Endothelial cell of umbilical vein (primary cell): ENCODE results near the gene SPEM1. TPM values are rescaled to one million over a fixed set of nuclear protein-coding genes. Genes with fewer than 3 reads are reported as not detected.
A peak's percentile ranks its signal among the peaks of the same experiment; 100 is the strongest.

Experiments used
- BruUV-seq: library from RNA; stranded (reverse); fragments of 400-500 nt; replicated peaks from 2 replicates; lab custom pipeline; 2021; lab: Mats Ljungman, UMichigan
- CTCF ChIA-PET: fragments of 300-600, 350-600 bp; sonication (Branson Sonifier 250); formaldehyde crosslinking; loops from one replicate; lab custom pipeline; 2021; ENCODE audit warnings: antibody characterized with exemption, inconsistent platforms; lab: Charles Lee
- POLR2A ChIA-PET: fragments of 300-600, 350-600 bp; sonication (Branson Sonifier 250); formaldehyde crosslinking; loops from one replicate; lab custom pipeline; 2021; ENCODE audit warnings: antibody characterized with exemption, inconsistent platforms; lab: Charles Lee
- DNase-seq: peaks from one replicate; pipeline ENCODE4 v3.0.0-alpha.2; 2011; ENCODE audit warnings: low read depth, low spot score
- FAIRE-seq: peaks from 2 replicates; lab custom pipeline; 2011; peaks lifted over from hg19 to GRCh38; lab: Jason Lieb, UNC
- H2AFZ ChIP-seq: 2 replicates; pipeline ENCODE4 v1.6.0; 2012; ENCODE audit warnings: low read depth, low read length, control low read depth, inconsistent platforms
- H3K27ac ChIP-seq: 2 replicates; pipeline ENCODE4 v1.5.1; 2011; ENCODE audit warnings: low read depth, mild to moderate bottlenecking, control low read depth, low read length, moderate library complexity; ENCODE audit not compliant: insufficient read depth
- H3K27me3 ChIP-seq, 2 experiments: 2 replicates each; pipeline versions ENCODE4 v1.6.0 to v1.6.1; 2011; ENCODE audit warnings: low read length in 2 of 2, mixed read lengths in 1 of 2; ENCODE audit not compliant: control insufficient read depth in 2 of 2, insufficient read depth in 2 of 2
- H3K36me3 ChIP-seq, 2 experiments: 2 replicates in 1 of 2; 3 replicates in 1 of 2; pipeline ENCODE4 v1.5.1; 2011; ENCODE audit warnings: low read length in 2 of 2, mild to moderate bottlenecking in 1 of 2, moderate library complexity in 1 of 2; ENCODE audit not compliant: control insufficient read depth in 2 of 2, insufficient read depth in 2 of 2; ENCODE audit errors: extremely low read depth in 1 of 2
- H3K4me1 ChIP-seq: 3 replicates; pipeline ENCODE4 v1.5.1; 2011; ENCODE audit warnings: mild to moderate bottlenecking, low read length; ENCODE audit not compliant: control insufficient read depth, insufficient read depth; ENCODE audit errors: extremely low read depth
- H3K4me2 ChIP-seq: 2 replicates; pipeline ENCODE4 v1.6.1; 2011; ENCODE audit warnings: low read length, control low read depth, mixed read lengths; ENCODE audit not compliant: insufficient read depth
- H3K4me3 ChIP-seq, 3 experiments: fragments of 200-600 bp in 1 of 3; sonication (generic), shearing (Covaris generic) in 1 of 3; replicated peaks in 1 of 3; 2 replicates each; pipeline ENCODE4 v1.5.1; 2011 to 2016; ENCODE audit warnings: control low read depth in 3 of 3, low read length in 3 of 3, mild to moderate bottlenecking in 2 of 3, inconsistent platforms in 1 of 3, low read depth in 1 of 3, moderate library complexity in 1 of 3; ENCODE audit not compliant: insufficient read depth in 1 of 3
- H3K79me2 ChIP-seq: 2 replicates; pipeline ENCODE4 v1.6.0; 2012; ENCODE audit warnings: low read length, inconsistent platforms; ENCODE audit not compliant: control insufficient read depth, insufficient read depth
- H3K9ac ChIP-seq: replicated peaks from 2 replicates; pipeline ENCODE3; 2011; ENCODE audit warnings: low read length, control low read depth; ENCODE audit not compliant: insufficient read depth; ENCODE audit errors: extremely low read depth
- H3K9me1 ChIP-seq: replicated peaks from 3 replicates; pipeline ENCODE4 v1.6.0; 2011; ENCODE audit warnings: mild to moderate bottlenecking, low read length; ENCODE audit not compliant: control insufficient read depth, insufficient read depth; ENCODE audit errors: extremely low read depth
- H3K9me3 ChIP-seq: replicated peaks from 2 replicates; pipeline ENCODE4 v1.5.1; 2012; ENCODE audit warnings: low read length, inconsistent platforms; ENCODE audit not compliant: control insufficient read depth, insufficient read depth
- H4K20me1 ChIP-seq: replicated peaks from 2 replicates; pipeline ENCODE3; 2011; ENCODE audit warnings: mild to moderate bottlenecking, low read length; ENCODE audit not compliant: control insufficient read depth, insufficient read depth; ENCODE audit errors: extremely low read depth
- CTCF ChIP-seq, 2 donors: IDR thresholded peaks; 1 replicate in 1 of 2; 2 replicates in 1 of 2; pipeline ENCODE4 v1.5.1; 2011; ENCODE audit warnings: low read length in 2 of 2, mild to moderate bottlenecking in 2 of 2, moderate library complexity in 2 of 2, control low read depth in 1 of 2, inconsistent platforms in 1 of 2, low read depth in 1 of 2; ENCODE audit not compliant: insufficient read depth in 1 of 2; ENCODE audit errors: extremely low read depth in 1 of 2
- EZH2 ChIP-seq: IDR thresholded peaks from 2 replicates; pipeline ENCODE4 v1.6.1; 2012; ENCODE audit warnings: borderline replicate concordance, low read depth, mild to moderate bottlenecking, moderate library complexity, low read length, inconsistent platforms; ENCODE audit not compliant: severe bottlenecking
- FOS ChIP-seq: IDR thresholded peaks from 2 replicates; pipeline ENCODE4 v1.6.1; 2011; ENCODE audit warnings: mild to moderate bottlenecking, low read length, moderate library complexity, borderline replicate concordance; ENCODE audit not compliant: insufficient read depth
- GATA2 ChIP-seq: IDR thresholded peaks from 2 replicates; pipeline ENCODE4 v1.7.0; 2011; ENCODE audit warnings: low read depth, mild to moderate bottlenecking, moderate library complexity, mixed read lengths, low read length; ENCODE audit not compliant: insufficient read length, insufficient read depth
- JUN ChIP-seq: IDR thresholded peaks from 2 replicates; pipeline ENCODE4 v1.6.1; 2011; ENCODE audit warnings: borderline replicate concordance, low read depth; ENCODE audit not compliant: insufficient read length, insufficient read depth
- MYC ChIP-seq: IDR thresholded peaks from one replicate; pipeline ENCODE4 v1.6.1; 2011; ENCODE audit warnings: mild to moderate bottlenecking, low read depth, low read length
- POLR2A ChIP-seq: IDR thresholded peaks from 2 replicates; pipeline ENCODE4 v1.6.1; 2012; ENCODE audit warnings: low read depth, mild to moderate bottlenecking, control low read depth, low read length
- POLR2AphosphoS5 ChIP-seq: IDR thresholded peaks from 2 replicates; pipeline ENCODE4 v1.6.1; 2012; ENCODE audit warnings: low read depth, mild to moderate bottlenecking, control low read depth, low read length, moderate library complexity; ENCODE audit not compliant: insufficient read depth
- dilution Hi-C: fragments of 300-500 bp; cut with MboI; formaldehyde crosslinking; loops from one replicate; pipeline ENCODE4 v1.15.0; 2019; ENCODE audit warnings: low sequenced_read_pairs; ENCODE audit not compliant: extremely low pct_ligation_motif_present
- intact Hi-C: fragments of 100-400 bp; cut with micrococcal nuclease; formaldehyde crosslinking; loops from one replicate; pipeline ENCODE4 v1.10.0; 2022
- polyA plus RNA-seq, 4 experiments: library from polyadenylated mRNA; depleted of rRNA in 3 of 4; stranded (reverse) in 3 of 4; unstranded in 1 of 4; fragments of >200 nt; gene quantifications; 2 replicates each; pipeline versions ENCODE4 v1.2.1 to v1.2.3, GENCODE V29; 2011 to 2012; ENCODE audit warnings: missing spikeins in 1 of 4
- total RNA-seq: library from RNA; stranded (reverse); gene quantifications from 2 replicates; pipeline ENCODE4 v1.2.3, GENCODE V29; 2021
- TF ChIP-seq, protein P1 (sequence below): IDR thresholded peaks from 2 replicates; pipeline ENCODE4 v1.6.1; 2011; ENCODE audit not compliant: insufficient read depth, insufficient read length

SPEM1 gene
- total and polyA plus RNA-seq, 2 donors (not counting 3 experiments of a cell fraction or from before 2014, with no cell fraction given) = not detected

DNA sequence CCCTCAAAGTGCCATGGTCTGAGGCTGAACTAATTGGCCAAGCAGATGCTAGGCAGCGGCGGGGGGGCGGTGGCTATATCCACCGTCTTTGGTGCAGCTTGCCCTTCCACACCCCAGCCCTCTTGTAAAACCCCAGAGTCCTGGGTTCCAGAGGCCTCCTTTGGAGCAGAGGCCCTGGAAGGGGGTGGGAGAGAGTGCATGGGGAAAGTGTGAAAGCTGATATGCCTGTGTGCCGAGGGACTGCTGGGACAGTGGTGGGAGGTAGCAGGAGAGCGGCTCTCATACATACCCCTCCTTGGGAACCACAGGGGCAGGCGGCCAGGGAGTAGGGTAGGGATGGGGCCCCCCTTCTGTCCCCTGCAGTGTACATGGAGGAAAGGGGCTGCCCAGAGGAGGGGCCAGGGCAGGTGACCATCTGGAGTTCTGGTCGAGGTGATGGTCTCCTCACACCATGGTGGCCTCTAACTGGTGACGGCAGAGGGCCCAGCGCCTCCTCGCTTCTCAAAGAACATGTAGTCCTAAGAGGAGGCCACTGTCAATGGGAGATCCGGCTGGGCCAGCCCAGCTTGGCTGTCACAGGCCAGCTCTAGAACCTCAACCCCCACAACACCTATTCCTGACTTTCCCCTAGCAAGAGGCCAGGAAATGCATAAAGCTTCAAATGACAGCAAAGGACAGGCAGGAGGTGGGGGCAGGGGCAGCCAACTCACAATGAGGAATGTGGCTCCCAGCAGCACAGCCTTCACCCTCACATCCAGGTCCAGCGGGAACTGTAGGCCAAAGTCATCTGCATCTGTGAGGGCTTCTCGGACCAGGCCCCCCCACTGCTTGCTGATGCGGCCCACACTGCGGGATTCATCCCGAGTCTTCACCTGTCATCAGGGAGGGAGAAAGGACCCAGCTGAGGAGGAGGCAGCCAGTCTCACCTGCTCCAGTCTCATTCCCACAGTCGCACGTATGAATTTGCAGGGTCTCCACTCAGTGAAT, 29.9 kb upstream of the SPEM1 start:
- TF ChIP-seq POLR2AphosphoS5 (no peak), EZH2 (no peak), GATA2 (no peak), POLR2A (no peak), FOS (no peak), MYC (no peak), JUN (no peak), CTCF (IDR thresholded peaks at IDR 0.05; ENCODE audit: extremely low read depth in 1 of 2, insufficient read depth in 1 of 2, low read depth in 1 of 2, low read length in 2 of 2) (no peak)
- TF ChIP-seq, protein P1, sequence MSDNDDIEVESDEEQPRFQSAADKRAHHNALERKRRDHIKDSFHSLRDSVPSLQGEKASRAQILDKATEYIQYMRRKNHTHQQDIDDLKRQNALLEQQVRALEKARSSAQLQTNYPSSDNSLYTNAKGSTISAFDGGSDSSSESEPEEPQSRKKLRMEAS = no peak
- no peak overlapping the region for H3K9ac ChIP-seq
- peaks cover 16% of the 10 kb centered on the region for H3K4me1 ChIP-seq
- H3K4me2 ChIP-seq = no peak overlapping the region
- ChIA-PET CTCF (no interaction called here), POLR2A (no interaction called here)
- FAIRE-seq (no peak), DNase-seq (no peak)
- no peaks in the 10 kb centered on the region for H4K20me1 ChIP-seq
- intact Hi-C loops (loop anchor here (5.0 kb wide), 1 partner anchor 33 kb away; the partner anchor contains the start of gene TMEM95), dilution Hi-C loops (no loop called here)
- H3K36me3 ChIP-seq = peaks cover 0 to 21% of the 10 kb centered on the region in 2 experiments
- H3K4me3 ChIP-seq = no peak overlapping the region
- TSS peak; percentile 46 for BruUV-seq
- H3K79me2 ChIP-seq = no peaks in the 10 kb centered on the region
- no peak overlapping the region for H2AFZ ChIP-seq
- no peaks in the 10 kb centered on the region for H3K9me1 ChIP-seq
- H3K9me3 ChIP-seq = no peaks in the 10 kb centered on the region
- no peaks in the 10 kb centered on the region for H3K27me3 ChIP-seq
- H3K27ac ChIP-seq = no peak overlapping the region
